Suppressor macrophage (primary cell): ENCODE results near the gene FAM171A1.
"Not testable (repeated sequence)": the region's sequence is repeated elsewhere in the genome, so short reads cannot be mapped to it uniquely, and the experiment has no call there.

Experiments used
- DNase-seq, 4 experiments: peaks; one replicate each; pipeline ENCODE4 v3.0.0-alpha.2; 2020 to 2022

Gene FAM171A1

DNA sequence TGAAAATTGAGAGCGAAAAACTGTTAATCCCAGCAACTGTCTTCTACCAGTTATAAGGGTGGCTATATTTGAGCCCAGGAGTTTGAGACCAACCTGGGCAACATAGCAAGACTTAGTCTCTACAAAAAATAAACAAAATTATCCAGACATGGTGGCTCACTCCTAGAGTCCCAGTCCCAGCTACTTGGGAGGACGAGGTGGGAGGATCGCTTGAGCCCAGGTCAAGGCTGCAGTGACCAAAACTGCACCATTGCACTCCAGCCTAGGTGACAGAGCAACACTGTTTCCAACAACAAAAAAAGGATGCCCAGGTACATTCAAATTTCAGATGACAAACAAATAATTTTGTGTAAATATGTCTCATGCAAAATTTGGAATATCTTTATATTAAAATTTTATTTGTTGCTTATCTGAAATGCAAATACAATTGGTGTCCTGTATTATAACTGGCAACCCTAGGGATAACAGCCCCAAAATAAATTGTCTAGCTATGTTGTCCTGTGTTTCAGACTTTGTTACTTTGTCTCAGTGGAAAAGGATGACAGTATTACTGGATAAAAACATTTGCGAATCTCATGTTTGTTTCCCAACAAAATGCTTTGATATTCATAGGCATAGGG, 26.7 kb downstream of the FAM171A1 start:
- DNase-seq, result no peak

GRCh38 chr10:15342970-15343369, 28.1 kb downstream of the FAM171A1 start:
- DNase-seq, result no peak

DNA sequence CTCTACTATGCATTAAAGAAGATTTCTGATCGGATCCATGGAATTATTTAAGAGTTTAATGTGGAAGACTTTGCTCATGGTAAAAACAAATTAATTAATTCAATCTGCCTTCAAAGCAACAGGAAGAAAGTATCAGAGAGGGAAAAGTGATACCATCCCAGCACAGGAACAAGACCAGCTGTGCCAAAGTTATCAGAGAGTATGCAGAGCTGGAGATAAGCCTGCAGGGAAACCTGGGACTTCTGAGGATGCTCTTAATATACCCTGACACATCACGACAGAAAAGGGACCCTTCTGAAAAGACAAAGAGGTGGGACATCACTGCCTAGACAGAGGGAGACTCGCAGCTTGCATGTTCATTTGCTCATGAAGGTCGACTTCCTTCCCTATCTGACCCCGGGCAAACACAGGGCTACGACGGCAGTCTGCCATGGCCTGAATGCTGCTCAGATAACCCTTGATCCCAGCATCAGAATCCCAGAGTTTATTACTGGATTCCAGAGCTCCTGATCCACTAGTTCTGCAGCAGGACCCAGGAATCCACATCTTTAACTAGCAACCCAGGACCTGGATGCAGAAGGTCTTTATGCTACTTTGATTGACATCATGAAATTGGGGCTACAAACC, 29.5 kb downstream of the FAM171A1 start:
- no peak for DNase-seq

DNA sequence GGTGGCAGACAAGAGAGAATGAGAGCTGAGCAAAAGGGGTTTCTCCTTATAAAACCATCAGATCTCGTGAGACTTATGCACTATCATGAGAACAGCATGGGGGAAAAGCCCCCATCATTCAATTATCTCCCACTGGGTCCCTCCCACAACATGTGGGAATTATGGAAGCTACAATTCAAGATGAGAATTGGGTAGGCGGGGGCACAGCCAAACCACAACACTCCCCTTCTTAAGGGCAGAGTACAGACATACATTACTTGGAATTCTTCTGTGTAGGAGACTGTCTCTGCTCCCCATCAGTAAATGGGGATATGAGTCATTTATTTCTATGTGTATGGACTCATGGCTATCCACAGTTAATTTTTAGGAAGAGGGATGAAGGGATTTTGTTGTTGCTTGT, 31.2 kb downstream of the FAM171A1 start:
- DNase-seq, result no peak

GRCh38 chr10:15337441-15337923, 33.6 kb downstream of the FAM171A1 start:
- not testable (repeated sequence) for DNase-seq

- no peak for DNase-seq
These were observed 34.9 kb downstream of the FAM171A1 start for GRCh38 chr10:15336211-15336610.

DNA sequence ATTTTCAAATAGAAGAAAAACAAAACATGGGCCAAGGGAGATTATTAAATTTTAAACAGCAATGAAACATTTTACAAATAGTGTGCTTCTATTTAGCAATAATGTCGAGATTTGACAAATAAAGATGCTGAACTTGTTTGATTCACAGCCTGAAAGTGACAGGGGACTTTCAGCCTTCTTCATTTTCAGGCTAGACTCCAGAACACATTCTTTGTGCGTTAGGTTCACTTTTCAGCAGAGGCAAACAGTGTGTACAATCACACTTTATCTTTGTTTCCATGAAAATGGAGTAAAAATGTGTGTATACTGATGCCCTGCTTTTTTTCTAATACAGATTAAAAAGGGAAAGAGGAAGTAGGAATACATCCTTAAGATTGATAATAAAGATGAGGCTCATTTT, 35.6 kb downstream of the FAM171A1 start:
- no peak for DNase-seq

DNA sequence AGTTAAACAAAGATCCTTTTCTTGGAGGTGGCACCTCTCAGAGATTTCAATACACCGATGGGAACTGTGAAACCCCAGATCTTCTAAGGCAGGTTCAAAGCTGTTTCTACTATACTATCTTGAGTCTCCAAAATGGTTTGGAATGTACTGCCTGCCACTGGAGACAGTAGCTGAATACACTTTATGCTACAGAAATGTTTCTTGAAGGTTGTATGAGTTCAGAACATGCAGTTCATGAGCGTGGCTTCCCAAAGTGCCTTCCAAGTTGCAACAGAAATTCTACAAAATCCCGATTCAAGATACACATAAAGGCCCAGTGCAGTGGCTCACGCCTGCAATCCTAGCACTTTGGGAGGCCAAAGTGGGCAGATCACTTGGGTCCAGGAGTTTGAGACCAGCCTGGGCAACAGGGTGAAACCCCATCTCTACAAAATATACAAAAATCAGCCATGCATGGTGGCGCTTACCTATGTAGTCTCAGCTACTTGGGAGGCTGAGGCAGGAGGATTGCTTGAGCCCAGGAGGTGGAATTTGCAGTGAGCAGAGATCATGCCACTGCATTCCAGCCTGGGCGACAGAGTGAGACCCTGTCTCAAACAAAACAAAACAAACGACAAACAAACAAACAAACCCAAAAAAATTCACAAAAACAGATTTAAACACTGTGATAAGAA, 36.3 kb downstream of the FAM171A1 start:
- DNase-seq, result no peak

DNA sequence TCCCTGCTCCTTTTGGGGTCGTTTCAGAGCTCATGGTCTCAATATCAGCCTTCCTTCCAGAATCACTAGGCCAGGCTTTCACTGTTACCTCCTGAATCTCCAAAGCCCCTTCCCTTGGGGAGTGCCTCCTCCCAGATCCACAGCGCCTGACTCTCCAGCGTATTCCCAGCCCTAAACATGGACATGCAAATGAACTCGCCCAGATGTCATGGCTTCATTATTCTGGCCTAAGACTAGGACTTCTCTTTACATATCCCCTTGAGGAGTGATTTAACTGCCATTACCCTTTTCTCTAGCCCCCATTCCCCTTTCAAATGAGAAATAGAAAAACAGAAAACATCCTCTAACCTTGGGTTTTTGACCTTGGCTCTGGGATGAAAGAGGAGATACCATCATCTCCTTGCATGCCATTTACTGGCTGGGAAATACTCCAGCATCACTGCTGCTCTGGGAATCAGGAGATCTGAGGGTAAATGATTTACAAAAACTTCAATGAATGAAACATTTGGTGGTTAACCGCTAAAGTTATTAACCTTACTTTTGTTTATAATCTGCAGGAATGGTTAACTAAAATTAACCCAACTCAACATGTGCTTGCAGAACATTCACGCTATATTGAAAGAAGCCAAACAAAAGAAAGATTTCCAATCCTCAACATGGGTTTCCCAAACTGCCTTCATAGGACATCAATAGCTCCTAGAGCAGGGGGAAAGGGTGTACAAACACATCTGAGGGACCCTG, 37.0 kb downstream of the FAM171A1 start:
- no peak for DNase-seq

DNA sequence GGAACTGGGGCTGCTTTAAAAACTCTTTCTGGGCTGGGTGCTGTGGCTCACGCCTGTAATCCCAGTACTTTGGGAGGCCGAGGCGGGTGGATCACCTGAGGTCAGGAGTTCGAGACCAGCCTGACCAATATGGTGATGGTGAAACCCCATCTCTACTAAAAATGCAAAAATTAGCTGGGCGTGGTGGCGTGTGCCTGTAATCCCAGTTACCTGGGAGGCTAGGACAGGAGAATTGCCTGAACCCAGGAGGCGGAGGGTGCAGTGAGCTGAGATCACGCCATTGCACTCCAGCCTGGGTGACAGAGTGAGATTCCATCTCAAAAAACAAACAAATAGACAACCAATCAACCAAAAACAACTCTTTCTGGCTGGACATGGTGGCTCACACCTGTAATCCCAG, 37.9 kb downstream of the FAM171A1 start:
- DNase-seq, result not testable (repeated sequence)

- DNase-seq, result no peak
These were observed 39.6 kb downstream of the FAM171A1 start for GRCh38 chr10:15331461-15331860.

DNA sequence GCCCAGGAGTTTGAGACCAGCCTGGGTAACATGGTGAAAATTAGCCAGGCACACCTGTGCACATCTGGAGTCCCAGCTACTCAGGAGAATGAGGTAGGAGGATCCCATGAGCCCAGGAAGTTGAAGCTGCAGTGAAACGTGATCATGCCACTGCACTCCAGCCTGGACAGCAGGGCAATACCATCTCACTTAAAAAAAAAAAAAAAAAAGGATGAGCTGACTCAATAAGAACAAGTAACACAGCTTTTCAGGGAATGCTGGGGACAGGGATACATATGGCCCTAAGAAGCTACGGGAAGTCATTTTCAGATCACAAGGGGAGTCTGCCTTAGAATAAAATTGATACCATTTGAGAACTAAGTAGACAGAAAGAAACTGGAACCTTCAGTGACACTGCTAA, 41.7 kb downstream of the FAM171A1 start:
- DNase-seq, result no peak

DNA sequence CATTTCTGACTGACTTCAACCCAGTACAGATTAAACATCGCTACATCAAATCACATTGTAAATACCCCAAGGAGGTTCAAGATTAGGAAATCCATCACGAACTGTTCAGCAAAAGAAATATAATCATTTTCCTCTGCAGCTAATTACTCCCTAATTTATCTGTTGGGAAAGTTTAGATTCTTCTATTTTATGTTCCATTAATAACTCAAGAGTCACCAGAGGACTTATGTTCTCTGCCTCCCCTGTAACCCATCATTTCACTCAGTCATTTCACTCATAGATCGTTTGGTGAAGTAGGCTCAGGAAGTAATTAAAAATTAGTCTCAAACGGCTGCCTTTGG, 45.2 kb downstream of the FAM171A1 start:
- DNase-seq, result no peak

- DNase-seq, result peak in 1 of 4 experiments; percentile 14
These were observed 45.7 kb downstream of the FAM171A1 start for GRCh38 chr10:15325243-15325943.

DNA sequence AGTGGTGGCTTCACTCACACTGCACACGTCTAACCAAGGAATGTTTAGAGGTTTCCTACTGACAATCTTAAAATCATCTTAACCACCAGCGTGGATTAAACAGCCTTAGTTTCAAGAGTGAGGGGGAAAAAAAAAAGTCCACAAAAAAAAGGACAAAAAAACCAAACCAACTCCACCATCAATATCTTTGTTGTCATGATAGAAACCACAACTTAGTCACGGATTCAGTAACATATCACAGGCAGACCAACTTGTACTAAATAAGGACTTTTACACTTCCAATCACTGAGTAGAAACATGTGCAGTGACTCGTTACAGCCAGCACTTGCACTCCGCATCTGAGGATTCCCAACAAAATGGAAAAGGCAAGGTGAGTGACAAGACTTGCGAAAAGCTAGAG, 46.5 kb downstream of the FAM171A1 start:
- no peak for DNase-seq

DNA sequence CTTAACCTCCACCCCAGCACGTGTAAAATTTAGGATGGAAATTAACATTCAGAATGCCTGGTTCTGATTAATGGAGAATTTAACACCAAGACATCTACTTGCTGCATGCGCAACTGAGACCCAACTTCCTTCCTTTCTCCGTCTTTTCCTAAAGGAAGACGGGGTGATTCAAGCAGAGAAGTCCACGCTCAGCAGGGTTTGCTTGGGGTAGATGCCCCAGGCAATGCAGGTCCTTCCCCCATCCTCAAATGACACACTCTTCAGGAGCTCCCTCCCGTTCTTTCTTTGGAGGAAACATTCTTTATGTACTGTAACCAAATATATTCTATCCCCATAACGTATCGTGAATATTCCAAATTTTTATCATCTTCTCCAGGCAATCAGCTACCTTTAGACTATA, 47.0 kb downstream of the FAM171A1 start:
- no peak for DNase-seq

- DNase-seq, result no peak
These were observed 48.7 kb downstream of the FAM171A1 start for GRCh38 chr10:15322356-15322755.

DNA sequence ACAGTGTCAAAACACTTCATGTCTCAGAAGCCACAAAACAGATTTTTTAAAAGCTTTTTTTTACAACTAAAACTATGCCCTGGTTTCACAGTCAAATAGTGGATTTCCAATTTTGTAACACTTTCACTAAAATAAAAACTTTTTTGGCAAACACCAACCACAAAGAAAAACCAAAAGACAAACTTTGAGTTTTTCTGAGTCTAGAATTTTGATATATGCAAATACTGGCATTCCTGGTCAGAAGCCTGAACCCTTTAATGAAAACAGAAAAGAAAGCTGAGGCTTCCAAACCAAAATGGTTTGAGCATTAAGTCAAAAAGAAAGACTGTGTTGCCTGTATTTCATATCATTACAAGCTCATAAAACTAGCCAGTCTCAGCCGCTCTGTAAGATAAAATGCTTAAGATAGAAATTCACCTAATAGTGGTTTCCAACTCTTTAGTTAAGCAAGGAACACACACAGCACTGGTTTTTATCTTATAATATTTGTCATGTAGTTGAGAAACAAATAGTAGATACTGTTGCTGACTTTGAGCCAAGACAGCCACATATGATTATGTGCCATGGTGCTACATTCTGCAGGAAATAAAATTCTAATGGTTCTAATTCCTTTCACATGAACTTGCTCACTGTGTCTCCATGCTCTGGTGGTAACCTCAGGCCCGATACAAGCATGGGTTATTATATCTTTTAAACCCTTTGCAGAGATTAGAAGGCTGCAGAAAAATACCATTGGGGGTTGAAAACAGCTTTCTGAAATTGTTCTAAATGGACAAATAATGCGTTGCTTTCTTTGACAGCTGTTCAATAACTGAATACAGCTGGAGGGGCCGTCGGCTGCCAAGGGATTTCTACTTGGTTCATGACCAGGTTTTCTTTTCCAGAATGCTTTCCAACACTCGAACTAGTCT, 49.4 kb downstream of the FAM171A1 start:
- DNase-seq, result no peak

DNA sequence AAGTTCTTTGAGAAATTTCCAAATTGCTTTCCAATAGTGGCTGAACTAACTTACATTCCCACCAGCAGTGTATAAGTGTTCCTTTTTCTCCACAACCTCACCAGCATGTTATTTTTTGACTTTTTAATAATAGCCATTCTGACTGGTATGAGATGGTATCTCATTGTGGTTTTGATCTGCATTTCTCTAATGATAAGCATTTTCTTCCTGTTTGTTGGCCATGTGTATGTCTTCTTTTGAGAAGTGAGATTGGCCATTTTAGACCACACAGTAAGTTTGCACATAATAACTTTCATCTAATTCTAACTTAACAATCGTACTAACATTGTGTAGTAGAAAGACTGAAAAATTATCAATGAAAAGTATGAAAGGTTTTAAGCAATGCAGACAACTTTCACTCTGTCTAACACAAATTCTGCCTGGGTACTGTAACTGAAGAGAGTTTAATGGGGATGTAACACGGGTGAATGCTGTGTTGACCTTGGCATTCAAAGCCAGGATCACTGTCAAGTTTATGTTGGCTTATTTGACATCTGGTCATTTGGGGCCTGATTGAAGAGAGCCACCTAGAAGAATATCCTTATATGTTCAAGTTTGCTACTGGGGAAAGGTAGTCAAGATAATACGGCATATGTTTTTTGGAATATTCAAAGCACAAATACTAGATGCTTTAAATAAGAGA, 50.4 kb downstream of the FAM171A1 start:
- no peak for DNase-seq

DNA sequence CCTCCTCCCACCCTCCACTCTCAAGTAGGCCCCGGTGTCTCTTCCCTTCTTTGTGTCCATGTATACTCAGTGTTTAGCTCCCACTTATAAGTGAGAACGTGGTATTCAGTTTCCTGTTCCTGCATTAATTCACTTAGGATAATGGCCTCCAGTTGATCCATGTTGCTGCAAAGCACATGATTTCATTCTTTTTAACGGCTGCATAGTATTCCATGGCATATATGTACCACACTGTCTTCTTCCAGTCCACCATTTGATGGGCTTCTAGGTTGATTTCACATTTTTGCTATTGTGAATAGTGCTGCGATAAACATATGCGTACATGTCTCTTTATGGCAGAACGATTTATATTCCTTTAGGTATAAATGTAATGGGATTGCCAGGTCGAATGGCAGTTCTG, 51.0 kb downstream of the FAM171A1 start:
- DNase-seq, result no peak

- DNase-seq, result no peak
These were observed 54.1 kb downstream of the FAM171A1 start for GRCh38 chr10:15316871-15317464.
